Adipocyte (in vitro differentiated cells): ENCODE data around the gene KLHL6.

Source experiments
- DNase-seq: peaks from one replicate; pipeline ENCODE4 v3.0.0-alpha.2; 2015; ENCODE audit warnings: low read depth
- H3K27me3 ChIP-seq: replicated peaks from 2 replicates; pipeline ENCODE4 v1.7.0; 2013; ENCODE audit warnings: mild to moderate bottlenecking, low read length, moderate library complexity; ENCODE audit not compliant: control insufficient read depth, insufficient read depth
- H3K36me3 ChIP-seq: 2 replicates; pipeline ENCODE4 v1.7.0; 2013; ENCODE audit warnings: low read length, mild to moderate bottlenecking, moderate library complexity; ENCODE audit not compliant: control insufficient read depth, insufficient read depth, severe bottlenecking
- H3K4me1 ChIP-seq: 2 replicates; pipeline ENCODE4 v1.7.0; 2013; ENCODE audit warnings: mild to moderate bottlenecking, low read length, moderate library complexity; ENCODE audit not compliant: control insufficient read depth, insufficient read depth
- H3K4me3 ChIP-seq: 2 replicates; pipeline ENCODE4 v1.7.0; 2013; ENCODE audit warnings: mild to moderate bottlenecking, low read length, moderate library complexity
- H3K9ac ChIP-seq: 2 replicates; pipeline ENCODE4 v1.7.0; 2013; ENCODE audit warnings: mild to moderate bottlenecking, low read length, moderate library complexity
- H3K9me3 ChIP-seq: 2 replicates; pipeline ENCODE4 v1.7.0; 2013; ENCODE audit warnings: mild to moderate bottlenecking, low read length, moderate library complexity; ENCODE audit not compliant: control insufficient read depth

Gene KLHL6, protein sequence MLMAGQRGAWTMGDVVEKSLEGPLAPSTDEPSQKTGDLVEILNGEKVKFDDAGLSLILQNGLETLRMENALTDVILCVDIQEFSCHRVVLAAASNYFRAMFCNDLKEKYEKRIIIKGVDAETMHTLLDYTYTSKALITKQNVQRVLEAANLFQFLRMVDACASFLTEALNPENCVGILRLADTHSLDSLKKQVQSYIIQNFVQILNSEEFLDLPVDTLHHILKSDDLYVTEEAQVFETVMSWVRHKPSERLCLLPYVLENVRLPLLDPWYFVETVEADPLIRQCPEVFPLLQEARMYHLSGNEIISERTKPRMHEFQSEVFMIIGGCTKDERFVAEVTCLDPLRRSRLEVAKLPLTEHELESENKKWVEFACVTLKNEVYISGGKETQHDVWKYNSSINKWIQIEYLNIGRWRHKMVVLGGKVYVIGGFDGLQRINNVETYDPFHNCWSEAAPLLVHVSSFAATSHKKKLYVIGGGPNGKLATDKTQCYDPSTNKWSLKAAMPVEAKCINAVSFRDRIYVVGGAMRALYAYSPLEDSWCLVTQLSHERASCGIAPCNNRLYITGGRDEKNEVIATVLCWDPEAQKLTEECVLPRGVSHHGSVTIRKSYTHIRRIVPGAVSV

DNA sequence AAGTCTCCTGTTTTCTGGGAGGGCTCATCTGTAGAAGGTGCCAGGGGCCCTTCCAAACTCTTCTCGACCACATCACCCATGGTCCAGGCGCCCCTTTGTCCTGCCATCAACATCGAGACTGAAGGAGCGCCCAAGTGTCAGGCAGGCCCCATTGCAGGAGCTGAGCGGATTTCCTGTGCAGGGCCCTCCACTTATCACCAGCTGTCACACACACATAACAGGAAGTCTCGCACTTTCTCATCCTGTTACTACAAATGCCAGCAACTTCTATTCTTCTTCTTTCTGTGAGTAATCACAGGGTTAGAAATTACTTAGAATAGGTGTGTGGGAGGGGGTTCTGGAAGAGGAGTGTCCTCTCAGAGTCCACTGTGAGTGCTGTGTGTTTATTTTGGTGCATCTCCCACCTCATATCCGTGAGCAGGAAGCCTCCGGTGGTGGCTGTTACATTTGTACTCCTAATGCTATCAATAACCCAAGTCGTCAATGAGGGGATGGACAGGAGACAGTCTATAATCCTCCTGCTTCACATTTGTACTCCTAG is at the start of gene KLHL6:
Gene KLHL6 (minus strand): TSS at position 166 of the 541 bp plus-strand sequence. CDS start 53 bp downstream, at position 113.
- H3K36me3 ChIP-seq, result no peaks in the 10 kb centered on the region
- no peak within 1 kb of the TSS for H3K4me3 ChIP-seq
- H3K4me1 ChIP-seq, result no peaks in the 10 kb centered on the region
- no peak for DNase-seq
- no peaks in the 10 kb centered on the region for H3K27me3 ChIP-seq
- no peak within 1 kb of the TSS for H3K9ac ChIP-seq
- no peaks in the 10 kb centered on the region for H3K9me3 ChIP-seq

DNA sequence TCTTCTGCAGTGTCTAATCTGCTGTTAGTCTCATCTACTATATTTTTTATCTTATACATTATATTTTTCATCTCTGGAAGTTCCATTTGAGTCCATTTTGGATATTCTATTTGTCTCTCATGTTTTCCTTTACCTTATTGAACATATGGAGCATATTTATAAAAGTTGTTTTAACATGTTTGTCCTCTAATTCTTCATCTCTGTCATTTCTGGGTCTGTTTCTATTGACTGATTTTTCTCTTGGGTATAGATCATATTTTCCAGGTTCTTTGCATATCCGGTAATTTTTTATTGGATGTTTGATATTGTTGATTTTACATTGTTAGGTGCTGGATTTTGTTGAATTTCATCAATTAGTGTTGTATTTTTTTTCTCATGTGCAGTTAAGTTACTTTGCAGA is 42.5 kb upstream of the KLHL6 start:
- Histone ChIP-seq H3K9ac (no peak overlapping the region), H3K36me3 (no peaks in the 10 kb centered on the region), H3K27me3 (no peaks in the 10 kb centered on the region), H3K4me1 (no peaks in the 10 kb centered on the region), H3K4me3 (no peak overlapping the region), H3K9me3 (peaks cover 16% of the 10 kb centered on the region)
- no peak for DNase-seq

DNA sequence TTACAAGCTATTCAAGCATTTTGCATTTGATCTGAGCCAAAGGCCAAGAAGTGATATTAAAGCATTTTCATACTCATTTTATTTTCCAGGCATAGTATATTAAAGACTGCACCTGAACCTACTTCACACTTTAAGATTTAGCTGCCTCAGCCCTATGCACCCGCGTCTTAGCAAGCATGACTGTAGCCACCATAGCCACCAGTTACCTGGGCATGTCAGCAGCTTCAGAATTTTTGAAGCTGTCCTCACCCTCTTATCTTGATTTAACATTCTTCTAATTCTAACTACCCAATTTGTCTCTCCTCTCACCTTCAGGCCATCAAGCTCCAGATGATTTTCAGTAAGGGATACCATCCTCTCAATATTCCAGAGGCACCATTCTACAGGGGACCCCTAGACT is 39.1 kb upstream of the KLHL6 start:
- H3K4me3 ChIP-seq, result no peak overlapping the region
- DNase-seq, result no peak
- H3K9ac ChIP-seq, result no peak overlapping the region
- no peaks in the 10 kb centered on the region for H3K36me3 ChIP-seq
- peaks cover 5% of the 10 kb centered on the region for H3K27me3 ChIP-seq
- H3K9me3 ChIP-seq, result peaks cover 16% of the 10 kb centered on the region
- no peaks in the 10 kb centered on the region for H3K4me1 ChIP-seq

DNA sequence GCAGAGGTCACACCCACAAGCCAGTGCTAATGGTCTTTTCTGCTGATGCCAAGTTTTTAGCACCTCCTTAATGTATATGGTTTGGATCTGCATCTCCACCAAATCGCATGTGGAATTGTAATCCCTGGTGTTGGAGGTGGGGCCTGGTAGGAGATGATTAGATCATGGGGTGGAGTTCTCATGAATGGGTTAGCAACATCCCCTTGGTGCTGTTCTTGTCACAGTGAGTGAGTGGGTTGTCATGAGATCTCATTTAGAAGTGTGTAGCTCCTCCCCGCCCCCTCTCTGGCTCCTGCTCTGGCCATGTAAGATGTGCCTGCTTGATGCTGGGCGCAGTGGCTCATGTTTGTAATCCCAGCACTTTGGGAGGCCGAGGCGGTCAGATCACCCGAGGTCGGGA is 37.3 kb upstream of the KLHL6 start:
- Histone ChIP-seq H3K36me3 (no peaks in the 10 kb centered on the region), H3K4me1 (no peaks in the 10 kb centered on the region), H3K9me3 (peaks cover 6% of the 10 kb centered on the region), H3K27me3 (peaks cover 11% of the 10 kb centered on the region), H3K9ac (no peak overlapping the region), H3K4me3 (no peak overlapping the region)
- DNase-seq, result no peak

DNA sequence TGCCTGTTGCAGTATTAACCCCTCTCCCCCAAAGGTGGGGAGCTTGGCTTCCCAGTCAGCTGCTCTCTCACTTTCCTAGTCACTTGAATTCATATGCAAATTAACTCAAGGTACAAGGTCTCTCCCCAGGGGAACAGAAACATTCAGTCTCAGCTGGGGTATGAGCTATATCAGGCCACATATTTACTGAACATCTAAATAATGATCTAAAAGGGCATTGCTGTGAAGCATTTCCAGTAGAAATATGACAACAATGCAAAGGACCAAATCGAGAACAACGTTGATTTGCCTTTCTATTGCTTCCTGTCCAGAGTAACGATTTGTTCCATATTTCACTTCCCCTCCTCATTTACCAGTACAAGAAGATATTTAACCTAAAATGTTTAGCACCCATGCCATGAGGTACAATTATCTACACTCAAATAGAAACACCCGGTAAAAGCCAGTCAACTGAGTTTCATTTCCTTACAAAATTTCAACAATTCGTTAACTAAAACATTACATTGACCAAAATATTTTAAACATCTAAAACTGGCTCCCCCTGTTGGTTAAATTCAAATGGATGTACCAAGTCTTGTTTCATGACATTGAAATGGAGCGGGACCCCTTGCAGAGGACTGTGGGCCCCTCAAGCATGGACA is 36.5 kb upstream of the KLHL6 start:
- Histone ChIP-seq H3K4me3 (no peak overlapping the region), H3K9me3 (no peaks in the 10 kb centered on the region), H3K9ac (no peak overlapping the region), H3K27me3 (peaks cover 11% of the 10 kb centered on the region), H3K36me3 (no peaks in the 10 kb centered on the region), H3K4me1 (no peaks in the 10 kb centered on the region)
- DNase-seq, result peak; percentile 42

DNA sequence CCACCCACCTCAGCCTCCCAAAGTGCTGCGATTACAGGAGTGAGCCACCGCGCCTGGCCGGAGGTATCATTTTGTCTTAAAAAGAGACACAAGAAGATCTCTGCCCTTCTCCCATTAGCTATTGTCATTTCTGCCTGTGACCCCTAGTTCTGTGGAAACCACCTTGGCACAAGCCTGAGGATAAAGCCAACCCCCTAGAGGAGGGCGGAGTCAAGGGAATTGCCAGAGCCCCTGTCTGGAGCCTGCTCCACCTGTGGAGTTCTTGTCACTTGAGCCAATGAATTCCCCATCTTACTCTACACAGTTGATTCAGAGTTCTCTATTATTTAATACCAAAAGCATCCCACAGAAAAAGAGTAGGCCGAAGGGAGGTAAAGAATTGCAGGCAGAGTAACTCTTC is 34.9 kb upstream of the KLHL6 start:
- H3K4me1 ChIP-seq, result no peaks in the 10 kb centered on the region
- no peak overlapping the region for H3K9ac ChIP-seq
- peaks cover 11% of the 10 kb centered on the region for H3K27me3 ChIP-seq
- no peaks in the 10 kb centered on the region for H3K36me3 ChIP-seq
- no peaks in the 10 kb centered on the region for H3K9me3 ChIP-seq
- H3K4me3 ChIP-seq, result no peak overlapping the region
- no peak for DNase-seq

DNA sequence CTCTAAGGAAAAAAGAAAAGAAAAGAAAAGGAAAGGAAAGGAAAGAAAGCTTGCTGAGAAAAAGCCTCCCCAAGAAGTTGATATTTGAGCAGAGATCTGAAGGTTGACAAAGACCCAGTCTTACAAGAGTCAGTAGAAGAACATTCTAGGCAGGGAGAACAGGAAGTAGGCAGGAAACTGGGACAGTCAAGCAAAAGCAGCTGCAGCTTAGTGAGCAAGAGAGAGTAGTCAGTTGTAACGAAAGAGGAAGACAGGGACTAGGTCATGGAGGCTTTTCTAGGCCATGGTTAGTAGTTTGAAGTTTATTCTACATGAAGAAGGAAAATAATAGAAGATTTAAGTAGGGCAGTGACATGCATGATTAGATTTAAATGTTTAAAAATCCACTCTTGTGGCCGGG is 31.8 kb upstream of the KLHL6 start:
- Histone ChIP-seq H3K4me1 (peaks cover 13% of the 10 kb centered on the region), H3K4me3 (no peak overlapping the region), H3K36me3 (no peaks in the 10 kb centered on the region), H3K27me3 (peaks cover 11% of the 10 kb centered on the region), H3K9me3 (no peaks in the 10 kb centered on the region), H3K9ac (no peak overlapping the region)
- DNase-seq, result peak; percentile 1

DNA sequence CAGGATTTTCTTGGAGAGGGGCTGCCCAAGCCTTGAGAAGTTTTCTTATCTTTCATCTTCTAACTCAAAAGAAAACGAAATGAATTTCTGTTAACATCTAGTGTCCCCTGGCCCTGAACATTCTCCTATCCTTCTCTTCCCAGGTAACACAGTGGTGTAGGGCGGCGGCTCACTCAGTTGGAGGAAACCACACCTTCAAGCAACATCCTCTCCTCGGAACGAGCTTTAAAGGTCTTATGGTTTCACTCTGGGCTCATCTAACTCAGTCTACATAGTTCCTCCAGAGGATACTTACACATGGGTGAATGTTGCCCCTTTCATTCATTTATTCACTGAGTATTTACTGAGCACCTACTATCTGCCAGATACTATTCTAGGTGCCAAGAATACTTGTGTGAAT is 31.0 kb upstream of the KLHL6 start:
- Histone ChIP-seq H3K27me3 (peaks cover 11% of the 10 kb centered on the region), H3K4me3 (no peak overlapping the region), H3K4me1 (peaks cover 13% of the 10 kb centered on the region), H3K9ac (no peak overlapping the region), H3K9me3 (no peaks in the 10 kb centered on the region), H3K36me3 (no peaks in the 10 kb centered on the region)
- DNase-seq, result no peak

DNA sequence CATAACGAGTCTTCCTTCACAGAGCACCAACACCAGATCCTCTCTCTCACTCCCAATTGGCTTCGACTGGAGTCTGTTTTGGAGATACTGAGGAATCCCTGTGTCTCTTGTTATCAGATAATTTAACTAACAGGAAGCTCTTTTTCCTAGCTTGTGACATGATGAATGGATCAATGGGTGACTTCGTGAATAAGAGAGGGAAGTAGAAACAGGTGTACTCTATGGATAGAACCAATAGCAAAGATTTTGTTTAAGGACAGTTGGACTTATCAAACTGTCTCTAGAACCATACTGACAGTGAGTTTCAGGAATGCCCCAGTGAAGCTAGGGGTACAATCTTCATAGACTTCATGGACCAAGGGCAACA is 29.4 kb upstream of the KLHL6 start:
- Histone ChIP-seq H3K4me1 (peaks cover 19% of the 10 kb centered on the region), H3K27me3 (peaks cover 9% of the 10 kb centered on the region), H3K9me3 (no peaks in the 10 kb centered on the region), H3K4me3 (no peak overlapping the region), H3K36me3 (no peaks in the 10 kb centered on the region), H3K9ac (no peak overlapping the region)
- DNase-seq, result no peak

DNA sequence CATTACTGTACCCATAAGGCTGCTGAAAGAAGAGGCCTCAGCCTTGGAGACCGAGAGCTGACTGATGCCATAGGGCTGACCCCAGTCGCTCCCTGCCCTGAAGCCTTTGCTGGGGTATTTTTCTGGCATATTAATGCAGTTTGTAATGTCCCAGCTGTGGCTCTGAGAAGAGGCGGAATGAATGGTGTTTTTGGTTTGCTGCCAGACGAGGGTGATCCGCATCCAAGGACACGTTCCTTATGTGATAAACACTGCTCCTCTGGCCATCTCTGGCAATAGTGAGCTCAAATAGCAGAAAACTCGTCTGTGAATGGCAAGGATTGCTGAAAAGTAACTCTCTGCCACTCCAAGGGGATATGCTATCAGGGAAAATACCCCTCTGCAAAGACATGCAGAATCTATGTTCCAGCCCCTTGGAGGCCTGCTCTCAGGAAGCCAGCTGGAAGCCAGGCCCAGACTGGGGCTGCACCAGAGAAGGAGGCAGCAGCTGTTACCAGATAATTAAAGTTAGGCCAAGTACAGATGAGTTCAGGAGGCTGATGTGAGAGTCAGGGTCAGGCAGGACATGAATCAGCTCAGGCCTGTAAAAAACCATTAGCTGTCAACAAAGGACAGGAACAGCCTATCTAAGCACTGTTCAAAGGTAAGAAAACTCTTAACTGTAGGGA is 28.9 kb upstream of the KLHL6 start:
- Histone ChIP-seq H3K27me3 (peaks cover 4% of the 10 kb centered on the region), H3K9me3 (no peaks in the 10 kb centered on the region), H3K4me1 (peaks cover 19% of the 10 kb centered on the region), H3K4me3 (no peak overlapping the region), H3K9ac (no peak overlapping the region), H3K36me3 (no peaks in the 10 kb centered on the region)
- peak; percentile 71 for DNase-seq
